ENCODE results near the gene SH3BGRL2.

DNA sequence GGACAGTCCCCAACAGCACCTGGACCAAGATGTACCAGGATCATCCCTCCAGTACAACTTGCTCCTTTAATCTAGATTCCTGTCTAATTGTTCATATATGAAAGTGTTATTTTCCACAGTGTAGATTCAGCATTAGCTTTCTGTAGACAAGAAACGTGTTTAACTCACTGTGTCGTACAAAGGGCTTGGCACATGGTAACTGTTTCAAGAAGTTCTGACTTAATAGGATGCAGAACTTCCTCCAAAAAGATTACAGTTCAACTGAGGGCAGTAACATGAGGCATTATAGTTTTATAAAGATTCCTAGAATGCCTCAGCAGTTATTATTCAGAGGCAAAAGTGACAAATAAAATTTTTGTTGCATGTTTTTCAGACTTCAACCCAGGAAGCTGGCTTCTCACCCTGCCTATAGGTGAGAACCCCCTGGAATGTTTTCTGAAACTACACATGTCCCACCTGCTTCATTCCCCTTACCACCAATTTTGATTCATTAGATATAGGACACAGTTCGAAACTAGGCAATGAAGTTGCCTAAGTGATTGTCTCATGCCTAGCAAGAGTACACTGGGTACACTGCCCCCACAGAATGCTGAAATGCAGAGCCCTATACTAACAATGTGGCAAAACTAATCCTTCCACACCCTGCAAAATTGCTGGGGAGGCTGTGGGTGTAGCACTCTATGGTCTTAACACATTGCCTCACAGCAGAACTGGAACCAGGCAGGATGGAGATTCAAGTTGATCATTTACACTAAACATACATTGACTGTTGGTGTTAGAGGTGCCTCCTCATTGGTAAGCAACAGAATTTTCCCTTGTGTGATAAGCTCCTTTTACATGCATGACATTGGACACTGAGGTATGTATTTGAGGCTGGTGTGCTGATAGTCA is 22.6 kb upstream of the SH3BGRL2 start:
- no peak for TF ChIP-seq CEBPB (IDR thresholded peaks at IDR 0.05)
- TF ChIP-seq YY1 (IDR thresholded peaks at IDR 0.05; ENCODE audit: low read depth): no peak
- no peak for TF ChIP-seq EP300 (IDR thresholded peaks at IDR 0.05; ENCODE audit: borderline replicate concordance)
- TF ChIP-seq CREB1 (IDR thresholded peaks at IDR 0.05; ENCODE audit: low read depth): no peak

All from Ishikawa (cell line).